GM12878 (cell line): ENCODE measurements around the gene PI4K2A. TPM values are rescaled to one million over a fixed set of nuclear protein-coding genes. Genes with fewer than 3 reads are reported as not detected.

Experiments used
- ATAC-seq: fragments of 200-7000 bp; cut with Tn5 transposase; 3 replicates; pipeline ENCODE4 v1.9.1; 2020; ENCODE audit warnings: mild to moderate bottlenecking, moderate library complexity
- BruUV-seq: library from RNA; stranded (reverse); fragments of 400-500 nt; replicated peaks from 2 replicates; lab custom pipeline; 2021; lab: Mats Ljungman, UMichigan
- CTCF ChIA-PET: fragments of 300-600 bp; sonication (Branson Sonifier 250); formaldehyde crosslinking; extraction: SDS; loops from one replicate; lab custom pipeline; 2021; ENCODE audit warnings: inconsistent platforms; lab: Yijun Ruan, JAX
- POLR2A ChIA-PET: fragments of 350-600 bp; formaldehyde crosslinking; extraction: SDS; loops from one replicate; lab custom pipeline; 2021; ENCODE audit warnings: inconsistent platforms; lab: Charles Lee
- RAD21 ChIA-PET: fragments of 300-600 bp; sonication (Branson Sonifier 250); formaldehyde crosslinking; loops from one replicate; lab custom pipeline; 2023; ENCODE audit warnings: antibody characterized with exemption; ENCODE audit not compliant: unreplicated experiment; lab: Charles Lee
- SMC1A ChIA-PET: fragments of 300-600 bp; sonication (Branson Sonifier 250); formaldehyde crosslinking; loops from one replicate; lab custom pipeline; 2023; ENCODE audit not compliant: unreplicated experiment, uncharacterized antibody; lab: Charles Lee
- DNase-seq: peaks from one replicate; pipeline ENCODE4 v3.0.0-alpha.2; 2011; ENCODE audit warnings: low read depth, low spot score
- FAIRE-seq: peaks from 3 replicates; lab custom pipeline; 2011; peaks lifted over from hg19 to GRCh38; lab: Jason Lieb, UNC
- H2AFZ ChIP-seq: 2 replicates; pipeline ENCODE4 v1.6.0; 2011; ENCODE audit warnings: low read depth, low read length, control low read depth; ENCODE audit not compliant: control insufficient read depth
- H3K27ac ChIP-seq: 2 replicates; pipeline ENCODE4 v1.5.1; 2011; ENCODE audit warnings: control low read depth; ENCODE audit not compliant: control insufficient read depth, insufficient read depth
- H3K27me3 ChIP-seq, 2 experiments: replicated peaks in 1 of 2; 2 replicates each; pipeline versions ENCODE4 v1.6.0 to v1.6.1; 2011; ENCODE audit warnings: low read length in 1 of 2; ENCODE audit not compliant: control insufficient read depth in 2 of 2, insufficient read depth in 2 of 2
- H3K36me3 ChIP-seq, 2 experiments: 2 replicates each; pipeline ENCODE4 v1.5.1; 2011; ENCODE audit warnings: low read length in 1 of 2; ENCODE audit not compliant: control insufficient read depth in 2 of 2, insufficient read depth in 2 of 2
- H3K4me1 ChIP-seq: 2 replicates; pipeline ENCODE4 v1.6.1; 2011; ENCODE audit warnings: mild to moderate bottlenecking, low read length, moderate library complexity, mixed read lengths; ENCODE audit not compliant: control insufficient read depth, insufficient read depth
- H3K4me2 ChIP-seq: 2 replicates; pipeline ENCODE4 v1.6.0; 2011; ENCODE audit warnings: control low read depth; ENCODE audit not compliant: control insufficient read depth, insufficient read depth
- H3K4me3 ChIP-seq: fragments of 200-600 bp; sonication (generic); 2 replicates; pipeline ENCODE4 v1.5.1; 2016
- H3K79me2 ChIP-seq: 2 replicates; pipeline ENCODE4 v1.6.0; 2011; ENCODE audit warnings: low read length; ENCODE audit not compliant: control insufficient read depth, insufficient read depth
- H3K9ac ChIP-seq: 2 replicates; pipeline ENCODE4 v1.8.0; 2011; ENCODE audit warnings: low read length, control low read depth, mixed read lengths; ENCODE audit not compliant: control insufficient read depth, insufficient read depth
- H3K9me3 ChIP-seq: replicated peaks from 3 replicates; pipeline ENCODE4 v1.5.1; 2011; ENCODE audit warnings: mild to moderate bottlenecking, low read length; ENCODE audit not compliant: control insufficient read depth, insufficient read depth
- H4K20me1 ChIP-seq: 2 replicates; pipeline ENCODE4 v1.6.0; 2011; ENCODE audit not compliant: control insufficient read depth, insufficient read depth
- BHLHE40 ChIP-seq, 2 experiments: fragments of 450-650 bp in 1 of 2; IDR thresholded peaks; 2 replicates each; pipeline ENCODE4 v1.6.1; 2011 to 2017; ENCODE audit warnings: low read depth in 2 of 2, borderline replicate concordance in 1 of 2, improper control_type of control experiment in 1 of 2, low read length in 1 of 2, mild to moderate bottlenecking in 1 of 2
- BRCA1 ChIP-seq: IDR thresholded peaks from 2 replicates; pipeline ENCODE4 v1.6.1; 2011; ENCODE audit warnings: low read depth, low read length, improper control_type of control experiment
- CEBPB ChIP-seq, 2 experiments: fragments of 150-350 bp in 1 of 2; IDR thresholded peaks; 2 replicates each; pipeline ENCODE4 v1.6.1; 2012 to 2014; ENCODE audit warnings: low read depth in 2 of 2, low read length in 2 of 2, borderline replicate concordance in 1 of 2, inconsistent platforms in 1 of 2
- CUX1 ChIP-seq: IDR thresholded peaks from 2 replicates; pipeline ENCODE4 v1.6.1; 2012; ENCODE audit warnings: improper control_type of control experiment, low read depth, low read length; ENCODE audit not compliant: insufficient replicate concordance
- DPF2 ChIP-seq: fragments of 450-650 bp; IDR thresholded peaks from 2 replicates; pipeline ENCODE4 v1.6.1; 2017; ENCODE audit warnings: mild to moderate bottlenecking
- ELK1 ChIP-seq: IDR thresholded peaks from 2 replicates; pipeline ENCODE4 v1.6.1; 2012; ENCODE audit warnings: low read depth, low read length, improper control_type of control experiment
- HDGF ChIP-seq: fragments of 450-650 bp; IDR thresholded peaks from 2 replicates; pipeline ENCODE4 v1.6.1; 2016; ENCODE audit warnings: antibody characterized with exemption
- IKZF1 ChIP-seq: fragments of 450-650 bp; conservative IDR thresholded peaks from 2 replicates; pipeline ENCODE4 v1.6.1; 2017; ENCODE audit warnings: antibody characterized with exemption, mild to moderate bottlenecking
- JUNB ChIP-seq: IDR thresholded peaks from 2 replicates; pipeline ENCODE4 v1.6.1; 2016; ENCODE audit warnings: antibody characterized with exemption, mild to moderate bottlenecking
- MYC ChIP-seq: IDR thresholded peaks from 2 replicates; pipeline ENCODE4 v1.6.1; 2011; ENCODE audit warnings: mild to moderate bottlenecking, low read length, moderate library complexity, inconsistent platforms; ENCODE audit not compliant: insufficient read depth, insufficient replicate concordance, insufficient read length, severe bottlenecking
- NBN ChIP-seq: fragments of 450-650 bp; IDR thresholded peaks from 2 replicates; pipeline ENCODE4 v1.6.1; 2016
- NR2C2 ChIP-seq: IDR thresholded peaks from 2 replicates; pipeline ENCODE4 v1.6.1; 2011; ENCODE audit warnings: borderline replicate concordance, low read depth; ENCODE audit not compliant: control insufficient read depth, insufficient read length
- RAD21 ChIP-seq: IDR thresholded peaks from 2 replicates; pipeline ENCODE4 v1.6.1; 2011; ENCODE audit warnings: mild to moderate bottlenecking, low read depth, low read length, moderate library complexity; ENCODE audit not compliant: insufficient read depth
- SMAD5 ChIP-seq: IDR thresholded peaks from 2 replicates; pipeline ENCODE4 v1.6.1; 2016; ENCODE audit warnings: antibody characterized with exemption, low read depth
- ZNF687 ChIP-seq: fragments of 450-650 bp; IDR thresholded peaks from 2 replicates; pipeline ENCODE4 v1.6.1; 2017; ENCODE audit warnings: mild to moderate bottlenecking, moderate library complexity
- WGBS: methylation state at CpG from one replicate; pipeline ENCODE4 v1.1.6; 2016; ENCODE audit warnings: low lambda C conversion rate; ENCODE audit not compliant: insufficient replicate concordance, insufficient coverage; ENCODE audit errors: missing lambda C conversion rate; 5-methylcytosine and 5-hydroxymethylcytosine counted together
- in situ Hi-C: fragments of 300-500 bp; cut with MboI; formaldehyde crosslinking; loops from 9 replicates; pipeline ENCODE4 v1.14.3; 2018; ENCODE audit warnings: mixed read lengths
- intact Hi-C: fragments of 100-400 bp; cut with micrococcal nuclease; formaldehyde crosslinking; loops from one replicate; pipeline ENCODE4 v1.14.2; 2022; ENCODE audit not compliant: unreplicated experiment
- polyA plus RNA-seq, 11 experiments: library from polyadenylated mRNA; depleted of rRNA in 4 of 11; unstranded in 6 of 11; stranded (reverse) in 5 of 11; fragments of >200 nt; fragmentation: Nextera tagmentation in 4 of 11; fragmentation: Illumina TruSeq in 1 of 11; extraction: Ambion mirVana in 4 of 11; extraction: Trizol in 1 of 11; gene quantifications; 1 replicate in 1 of 11; 2 replicates in 10 of 11; pipeline versions ENCODE4 v1.2.1 to v1.2.3, GENCODE V29; 2011 to 2016; ENCODE audit warnings: inconsistent platforms in 2 of 11, missing spikeins in 2 of 11, low read depth in 1 of 11
- total RNA-seq, 4 experiments: library from RNA; depleted of rRNA in 3 of 4; stranded (reverse); fragments of >200 nt in 3 of 4; fragmentation: Illumina TruSeq in 1 of 4; extraction: Trizol in 1 of 4; gene quantifications; 2 replicates each; pipeline versions ENCODE4 v1.2.1 to v1.2.3, GENCODE V29; 2013 to 2021

Gene PI4K2A
- total and polyA plus RNA-seq, 10 of the 15 experiments (the other 5 are each of a cell fraction or from before 2014, with no cell fraction given) = 1.5 to 14.5 (median 10.0) TPM

GRCh38 chr10:97635577-97635976 is 4.9 kb upstream of the PI4K2A start:
- SMC1A ChIA-PET = interaction anchor here (1.0 kb wide), 1 partner anchor 24 kb away, joined by 3 read pairs; no protein-coding TSS in a partner anchor
- Histone ChIP-seq H3K4me3 (no peak overlapping the region), H3K9ac (no peak overlapping the region), H3K4me2 (no peak overlapping the region), H3K27ac (no peak overlapping the region), H3K27me3 (no peaks in the 10 kb centered on the region), H3K36me3 (no peaks in the 10 kb centered on the region), H3K9me3 (no peaks in the 10 kb centered on the region), H3K4me1 (no peaks in the 10 kb centered on the region), H3K79me2 (no peaks in the 10 kb centered on the region), H4K20me1 (no peaks in the 10 kb centered on the region), H2AFZ (no peak overlapping the region)
- no peak for DNase-seq
- in situ Hi-C loops (no loop called here), intact Hi-C loops (no loop called here)
- TF ChIP-seq ZNF687 = no peak
- no peak for TF ChIP-seq BHLHE40 (IDR thresholded peaks at IDR 0.05; ENCODE audit: borderline replicate concordance in 1 of 2, low read depth in 2 of 2, low read length in 1 of 2)
- TF ChIP-seq CUX1 = no peak
- TF ChIP-seq MYC = no peak
- TF ChIP-seq DPF2 = no peak
- no peak for TF ChIP-seq NBN
- no peak for TF ChIP-seq NR2C2
- TF ChIP-seq IKZF1 = no peak
- TF ChIP-seq HDGF = no peak
- no peak for TF ChIP-seq RAD21
- TF ChIP-seq ELK1 = no peak
- no peak for TF ChIP-seq CEBPB (IDR thresholded peaks at IDR 0.05; ENCODE audit: borderline replicate concordance in 1 of 2, low read depth in 2 of 2, low read length in 2 of 2)
- no peak for TF ChIP-seq BRCA1
- no peak for TF ChIP-seq JUNB
- no peak for TF ChIP-seq SMAD5
- CTCF ChIA-PET = no interaction called here
- POLR2A ChIA-PET = no interaction called here
- RAD21 ChIA-PET = no interaction called here
- BruUV-seq = no TSS peak
- no peak for FAIRE-seq
- ATAC-seq = no peak
- WGBS = 33% methylated on average over 1 of the region's 1 CpG
